RWPE1 (cell line): ENCODE results near the gene ANKRD44.

Experiments used
- CTCF ChIA-PET: fragments of 350-600 bp; sonication (Branson Sonifier 250); formaldehyde crosslinking; extraction: SDS; loops from one replicate; lab custom pipeline; 2021; lab: Yijun Ruan, JAX
- POLR2A ChIA-PET: fragments of 400-600 bp; formaldehyde crosslinking; extraction: SDS; loops from one replicate; lab custom pipeline; 2020; ENCODE audit warnings: antibody characterized with exemption; ENCODE audit not compliant: low non-redundant PET; lab: Yijun Ruan, JAX
- DNase-seq: peaks from one replicate; pipeline ENCODE4 v3.0.0; 2012; ENCODE audit warnings: low spot score
- H3K27ac ChIP-seq: fragments of 450-650 bp; 2 replicates; pipeline ENCODE4 v1.5.1; 2017
- TF ChIP-seq, protein P1 (sequence below): fragments of 450-650 bp; conservative IDR thresholded peaks from 2 replicates; pipeline ENCODE4 v1.5.1; 2017; ENCODE audit warnings: low read depth, mild to moderate bottlenecking

The ANKRD44 gene

DNA sequence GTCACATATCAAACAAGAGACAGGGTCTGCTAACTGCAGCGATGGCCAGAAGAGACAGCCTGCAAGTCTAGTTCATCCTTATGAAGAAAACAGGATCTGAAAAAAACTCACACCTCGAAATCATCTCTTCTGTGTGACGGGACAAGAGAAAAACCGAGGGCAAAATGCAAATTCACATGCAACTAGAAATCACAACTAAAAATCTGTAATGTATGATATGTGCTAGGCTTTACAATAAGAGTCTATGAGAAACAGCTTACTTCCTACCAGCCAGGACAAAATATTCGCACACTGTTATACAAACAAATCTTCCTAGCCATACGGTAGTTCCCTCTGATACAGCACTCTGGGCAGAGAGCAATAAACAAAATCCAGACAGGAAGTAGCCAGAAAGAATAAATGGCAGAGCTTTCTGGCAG is 48.8 kb downstream of the ANKRD44 start:
- H3K27ac ChIP-seq: no peak overlapping the region
- DNase-seq: no peak
- ChIA-PET POLR2A (no interaction called here), CTCF (interaction anchor here (0.6 to 0.7 kb wide), 3 partner anchors 65 to 800 kb away, joined by 3 to 5 read pairs (median 4); no protein-coding TSS in a partner anchor)
- TF ChIP-seq, protein P1, sequence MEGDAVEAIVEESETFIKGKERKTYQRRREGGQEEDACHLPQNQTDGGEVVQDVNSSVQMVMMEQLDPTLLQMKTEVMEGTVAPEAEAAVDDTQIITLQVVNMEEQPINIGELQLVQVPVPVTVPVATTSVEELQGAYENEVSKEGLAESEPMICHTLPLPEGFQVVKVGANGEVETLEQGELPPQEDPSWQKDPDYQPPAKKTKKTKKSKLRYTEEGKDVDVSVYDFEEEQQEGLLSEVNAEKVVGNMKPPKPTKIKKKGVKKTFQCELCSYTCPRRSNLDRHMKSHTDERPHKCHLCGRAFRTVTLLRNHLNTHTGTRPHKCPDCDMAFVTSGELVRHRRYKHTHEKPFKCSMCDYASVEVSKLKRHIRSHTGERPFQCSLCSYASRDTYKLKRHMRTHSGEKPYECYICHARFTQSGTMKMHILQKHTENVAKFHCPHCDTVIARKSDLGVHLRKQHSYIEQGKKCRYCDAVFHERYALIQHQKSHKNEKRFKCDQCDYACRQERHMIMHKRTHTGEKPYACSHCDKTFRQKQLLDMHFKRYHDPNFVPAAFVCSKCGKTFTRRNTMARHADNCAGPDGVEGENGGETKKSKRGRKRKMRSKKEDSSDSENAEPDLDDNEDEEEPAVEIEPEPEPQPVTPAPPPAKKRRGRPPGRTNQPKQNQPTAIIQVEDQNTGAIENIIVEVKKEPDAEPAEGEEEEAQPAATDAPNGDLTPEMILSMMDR: no peak

DNA sequence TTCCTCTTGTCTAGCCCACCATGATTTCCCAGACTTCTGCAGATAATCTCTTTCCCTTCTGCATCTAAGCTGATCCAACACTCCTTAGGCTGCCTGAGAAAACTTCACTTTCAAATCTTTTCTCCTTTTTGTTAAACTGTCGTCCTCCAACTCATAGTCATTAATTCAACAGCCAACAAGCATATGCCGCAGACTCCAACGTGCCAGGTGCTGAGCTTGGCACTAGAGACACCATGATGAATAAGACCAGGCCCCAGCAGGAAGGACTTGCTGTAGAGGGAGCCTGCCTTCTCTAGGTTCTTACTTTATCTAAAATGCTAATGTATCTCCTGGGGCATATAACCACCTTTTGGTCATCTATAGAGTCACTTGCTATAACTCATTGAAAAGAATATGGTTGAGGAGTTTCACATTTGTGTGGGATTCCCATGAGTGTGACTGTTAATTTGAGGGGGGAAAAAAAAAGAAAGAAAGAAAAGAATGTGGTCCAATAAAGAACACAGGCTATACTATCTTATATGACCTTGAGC is 51.0 kb downstream of the ANKRD44 start:
- ChIA-PET CTCF (no interaction called here), POLR2A (interaction anchor here (0.5 kb wide), 1 partner anchor 17 kb away, joined by 3 read pairs; no protein-coding TSS in a partner anchor)
- no peak for DNase-seq
- no peak overlapping the region for H3K27ac ChIP-seq
- TF ChIP-seq, protein P1: no peak

DNA sequence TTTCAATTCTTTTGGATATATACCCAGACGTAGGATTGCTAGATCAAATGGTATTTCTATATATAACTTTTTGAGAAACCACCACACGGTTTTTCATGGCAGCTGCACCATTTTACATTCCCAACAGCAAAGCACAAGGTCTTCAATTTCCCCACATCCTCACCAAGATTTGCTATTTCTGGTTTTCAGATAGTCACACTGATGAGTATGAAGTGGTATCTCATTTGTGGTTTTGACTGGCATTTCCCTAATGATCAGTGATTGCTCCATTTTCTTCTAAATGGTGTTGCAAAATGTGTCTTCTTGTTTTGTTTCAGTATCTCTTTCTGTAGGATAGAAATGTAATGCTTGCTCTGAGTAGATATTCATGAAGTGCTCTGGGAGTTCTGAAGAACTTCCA is 52.0 kb downstream of the ANKRD44 start:
- no peak for DNase-seq
- ChIA-PET POLR2A (no interaction called here), CTCF (no interaction called here)
- no peak overlapping the region for H3K27ac ChIP-seq
- TF ChIP-seq, protein P1: no peak

DNA sequence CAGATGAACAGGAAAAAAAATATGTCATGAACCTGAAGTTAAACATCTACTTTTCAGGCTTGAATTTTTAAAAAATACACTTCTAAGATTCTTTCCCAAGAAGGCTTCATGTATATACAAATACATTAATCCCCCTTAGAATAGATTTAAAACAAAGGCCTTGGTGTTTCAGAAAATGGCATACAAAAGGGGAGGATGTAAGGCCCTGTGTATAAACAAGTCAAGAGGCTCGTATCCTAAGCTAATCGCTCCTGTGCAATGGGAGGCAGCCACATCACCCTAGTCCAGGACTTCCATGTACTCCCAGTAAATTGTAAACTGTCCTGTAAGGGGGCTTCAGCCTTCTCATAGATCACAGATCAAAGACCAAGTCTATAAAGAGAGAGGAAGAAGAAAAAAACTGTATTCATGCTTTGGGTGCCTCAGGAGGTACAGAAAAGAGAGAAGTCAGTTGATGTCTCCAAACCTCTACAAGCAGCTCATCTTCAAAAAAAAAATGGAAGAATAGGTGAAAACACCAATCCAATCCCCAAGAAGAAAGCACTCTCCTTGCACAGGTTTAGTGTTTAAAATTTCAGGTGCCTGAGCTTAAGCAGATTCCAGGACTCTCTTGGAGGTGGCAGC is 53.9 kb downstream of the ANKRD44 start:
- no peak for DNase-seq
- POLR2A ChIA-PET: no interaction called here
- CTCF ChIA-PET: interaction anchor here (0.6 to 0.9 kb wide), 3 partner anchors 11 to 955 kb away, joined by 3 to 7 read pairs (median 5); no protein-coding TSS in a partner anchor
- H3K27ac ChIP-seq: no peak overlapping the region
- TF ChIP-seq, protein P1: no peak

DNA sequence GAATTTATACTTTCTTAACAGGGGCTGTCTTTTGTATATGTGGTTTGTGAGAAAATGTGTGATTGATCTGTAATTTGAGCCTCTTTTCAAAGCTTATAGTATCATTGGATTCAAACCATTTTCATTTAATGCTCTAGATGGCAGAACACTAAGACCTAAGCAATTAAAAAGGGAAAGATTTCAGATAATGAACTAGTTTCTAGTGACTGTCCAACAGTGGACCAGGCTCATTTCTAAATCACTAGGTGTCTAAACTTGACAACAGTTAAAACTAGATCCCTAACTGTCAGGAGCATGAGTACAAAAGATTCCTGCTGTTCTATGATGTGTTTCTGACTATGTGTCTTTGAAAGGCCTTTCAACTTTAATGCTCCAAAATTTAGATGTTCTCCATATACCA is 54.6 kb downstream of the ANKRD44 start:
- DNase-seq: no peak
- CTCF ChIA-PET: no interaction called here
- POLR2A ChIA-PET: no interaction called here
- TF ChIP-seq, protein P1: no peak
- H3K27ac ChIP-seq: no peak overlapping the region

DNA sequence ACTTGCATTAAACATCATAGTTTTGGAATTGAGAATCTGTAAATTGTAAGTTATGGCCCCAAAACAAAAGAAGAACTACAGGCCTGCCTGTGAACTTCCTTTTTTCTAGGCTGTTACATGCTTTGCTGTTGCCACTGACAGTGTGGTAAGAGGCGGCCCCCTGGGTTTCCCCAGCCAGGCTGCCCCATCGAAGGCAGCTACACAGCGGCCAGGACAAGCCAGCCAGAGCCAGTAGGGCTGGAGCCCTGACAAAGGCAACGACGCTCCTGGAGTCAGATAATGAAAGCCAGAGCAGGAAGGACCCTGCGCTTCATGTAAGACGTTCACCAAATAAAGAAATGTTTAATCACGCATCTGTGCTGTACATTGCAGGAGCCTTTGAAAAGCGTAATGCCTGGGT is 55.0 kb downstream of the ANKRD44 start:
- CTCF ChIA-PET: interaction anchor here (0.6 kb wide), 1 partner anchor 99 kb away, joined by 3 read pairs; no protein-coding TSS in a partner anchor
- POLR2A ChIA-PET: no interaction called here
- TF ChIP-seq, protein P1: no peak
- H3K27ac ChIP-seq: no peak overlapping the region
- no peak for DNase-seq
